ENCODE data around the gene MOGAT3. TPM values are rescaled to one million over a fixed set of nuclear protein-coding genes. Genes with fewer than 3 reads are reported as not detected.
A peak's percentile ranks its signal among the peaks of the same experiment; 100 is the strongest.

MOGAT3 gene
- total RNA-seq, 1 experiment from 2014 or later, result not detected

- DNase-seq, result no peak
- Histone ChIP-seq H3K27me3 (0 out of 2 replicates have a peak, but pooled peaks cover 5% of the 10 kb centered on the region), H3K36me3 (no peaks in the 10 kb centered on the region), H3K4me3 (no peak overlapping the region), H3K27ac (no peak overlapping the region), H3K9me3 (replicated peaks) (no peaks in the 10 kb centered on the region), H3K4me1 (peaks cover 3% of the 10 kb centered on the region; the same call in 1 of the 2 replicates)
Measured at GRCh38 chr7:101156277-101156676, 44.6 kb downstream of the MOGAT3 start.

- DNase-seq, result no peak
- peak overlapping the region; percentile 42; the same call in 1 of the 2 replicates for H3K27ac ChIP-seq
- H3K27me3 ChIP-seq, result 0 out of 2 replicates have a peak, but pooled peaks cover 8% of the 10 kb centered on the region
Measured at GRCh38 chr7:101155303-101155702, 45.5 kb downstream of the MOGAT3 start.

GRCh38 chr7:101154693-101155102 lies 46.1 kb downstream of the MOGAT3 start:
- Histone ChIP-seq H3K27me3 (peaks cover 9% of the 10 kb centered on the region; the same call in 1 of the 2 replicates), H3K4me1 (peaks cover 3% of the 10 kb centered on the region; the same call in 1 of the 2 replicates), H3K27ac (peak overlapping the region; percentile 42; the same call in 1 of the 2 replicates), H3K36me3 (no peaks in the 10 kb centered on the region), H3K9me3 (replicated peaks) (no peaks in the 10 kb centered on the region), H3K4me3 (peak overlapping the region; percentile 95)
- no peak for DNase-seq

More at GRCh38 chr7:101155303-101155702, 45.5 kb downstream of the MOGAT3 start:
- H3K4me1 ChIP-seq, result peaks cover 3% of the 10 kb centered on the region; the same call in 1 of the 2 replicates
- H3K4me3 ChIP-seq, result peak overlapping the region; percentile 95
- H3K9me3 ChIP-seq (replicated peaks), result no peaks in the 10 kb centered on the region
- H3K36me3 ChIP-seq, result no peaks in the 10 kb centered on the region

GRCh38 chr7:101153969-101154692 lies 46.7 kb downstream of the MOGAT3 start, which contains the start of gene AP1S1:
AP1S1 (plus strand) TSS chr7:101154476; CDS start chr7:101154515, 39 bp downstream.
- Histone ChIP-seq H3K9me3 (replicated peaks) (no peaks in the 10 kb centered on the region), H3K36me3 (no peaks in the 10 kb centered on the region), H3K4me3 (peak within 1 kb of the TSS; percentile 95), H3K27ac (peak within 1 kb of the TSS; percentile 42; the same call in 1 of the 2 replicates), H3K27me3 (peaks cover 14% of the 10 kb centered on the region; the same call in 1 of the 2 replicates), H3K4me1 (peaks cover 3% of the 10 kb centered on the region; the same call in 1 of the 2 replicates)
- peak; percentile 97 to 98 for DNase-seq

- no peak for DNase-seq
- Histone ChIP-seq H3K27me3 (peaks cover 27% of the 10 kb centered on the region), H3K36me3 (no peaks in the 10 kb centered on the region), H3K9me3 (replicated peaks) (no peaks in the 10 kb centered on the region), H3K4me3 (no peak overlapping the region), H3K4me1 (peaks cover 3% of the 10 kb centered on the region; the same call in 1 of the 2 replicates), H3K27ac (no peak overlapping the region)
Measured at GRCh38 chr7:101151908-101152651, 48.8 kb downstream of the MOGAT3 start.

Other genes starting within 250 kb of the MOGAT3 start
- gene MUC12, start 231.5 kb downstream of the MOGAT3 start, total RNA-seq (2014; rRNA removed; shearing (Covaris generic)), result 1.2 and 2.1 TPM in 2 replicates
- not detected in 2 replicates for gene MUC17, start 181.0 kb downstream of the MOGAT3 start, total RNA-seq (2014; rRNA removed; shearing (Covaris generic))
- gene TRIM56, start 115.6 kb downstream of the MOGAT3 start, total RNA-seq (2014; rRNA removed; shearing (Covaris generic)), result 6.7 and 8.3 TPM in 2 replicates
- gene SERPINE1, start 73.9 kb downstream of the MOGAT3 start, total RNA-seq (2014; rRNA removed; shearing (Covaris generic)), result 1.2 and 1.7 TPM in 2 replicates
- 89.2 and 98.3 TPM in 2 replicates for gene AP1S1, start 46.6 kb downstream of the MOGAT3 start, total RNA-seq (2014; rRNA removed; shearing (Covaris generic))
- 0.10 and 0.18 TPM in 2 replicates for gene VGF, start 35.5 kb downstream of the MOGAT3 start, total RNA-seq (2014; rRNA removed; shearing (Covaris generic))
- gene NAT16, start 20.7 kb downstream of the MOGAT3 start, total RNA-seq (2014; rRNA removed; shearing (Covaris generic)), result not detected in 2 replicates
- gene PLOD3, start 16.5 kb upstream of the MOGAT3 start, total RNA-seq (2014; rRNA removed; shearing (Covaris generic)), result 53.0 and 59.7 TPM in 2 replicates
- 67.0 and 77.8 TPM in 2 replicates for gene ZNHIT1, start 17.1 kb upstream of the MOGAT3 start, total RNA-seq (2014; rRNA removed; shearing (Covaris generic))
- 4.3 and 6.4 TPM in 2 replicates for gene CLDN15, start 36.8 kb upstream of the MOGAT3 start, total RNA-seq (2014; rRNA removed; shearing (Covaris generic))
- 64.1 and 91.2 TPM in 2 replicates for gene FIS1, start 44.0 kb upstream of the MOGAT3 start, total RNA-seq (2014; rRNA removed; shearing (Covaris generic))
- 29.6 and 33.8 TPM in 2 replicates for gene IFT22, start 120.8 kb upstream of the MOGAT3 start, total RNA-seq (2014; rRNA removed; shearing (Covaris generic))
- 0.05 and 0.10 TPM in 2 replicates for gene COL26A1, start 161.8 kb upstream of the MOGAT3 start, total RNA-seq (2014; rRNA removed; shearing (Covaris generic))

Measured in SJCRH30 (cell line).